22Rv1 (cell line): Measurements from ENCODE around the gene ZNF814.
"Not testable (repeated sequence)": the region's sequence is repeated elsewhere in the genome, so short reads cannot be mapped to it uniquely, and the experiment has no call there.

ENCODE experiments used
- H3K27ac ChIP-seq: fragments of 450-650 bp; 2 replicates; pipeline ENCODE4 v1.5.1; 2017
- CTCF ChIP-seq: fragments of 450-650 bp; IDR thresholded peaks from 2 replicates; pipeline ENCODE4 v1.5.1; 2017; ENCODE audit warnings: mild to moderate bottlenecking
- ZFX ChIP-seq: fragments of 450-650 bp; IDR thresholded peaks from 2 replicates; pipeline ENCODE4 v1.6.1; 2017; ENCODE audit warnings: antibody characterized with exemption, borderline replicate concordance

ZNF814 gene

DNA sequence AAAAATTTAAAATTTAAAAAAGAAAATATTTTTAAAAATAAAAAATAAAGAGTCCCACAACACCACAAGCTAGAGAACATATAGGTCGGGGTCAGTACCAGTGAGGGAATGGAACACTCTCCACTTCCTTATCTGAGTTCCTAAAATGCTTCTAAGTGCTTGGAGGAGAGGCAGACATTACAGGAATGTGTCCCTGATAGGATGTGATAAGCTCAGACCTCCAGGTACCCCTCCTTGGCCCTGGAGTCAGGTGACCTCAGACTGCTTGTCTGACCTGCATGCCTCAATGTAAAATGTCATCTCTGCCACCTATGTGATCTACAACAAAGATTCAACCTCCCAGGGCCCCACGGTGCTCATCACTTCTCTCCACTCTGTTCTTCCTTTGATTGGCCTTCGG is 2.8 kb downstream of the ZNF814 start:
- no peak overlapping the region for H3K27ac ChIP-seq

DNA sequence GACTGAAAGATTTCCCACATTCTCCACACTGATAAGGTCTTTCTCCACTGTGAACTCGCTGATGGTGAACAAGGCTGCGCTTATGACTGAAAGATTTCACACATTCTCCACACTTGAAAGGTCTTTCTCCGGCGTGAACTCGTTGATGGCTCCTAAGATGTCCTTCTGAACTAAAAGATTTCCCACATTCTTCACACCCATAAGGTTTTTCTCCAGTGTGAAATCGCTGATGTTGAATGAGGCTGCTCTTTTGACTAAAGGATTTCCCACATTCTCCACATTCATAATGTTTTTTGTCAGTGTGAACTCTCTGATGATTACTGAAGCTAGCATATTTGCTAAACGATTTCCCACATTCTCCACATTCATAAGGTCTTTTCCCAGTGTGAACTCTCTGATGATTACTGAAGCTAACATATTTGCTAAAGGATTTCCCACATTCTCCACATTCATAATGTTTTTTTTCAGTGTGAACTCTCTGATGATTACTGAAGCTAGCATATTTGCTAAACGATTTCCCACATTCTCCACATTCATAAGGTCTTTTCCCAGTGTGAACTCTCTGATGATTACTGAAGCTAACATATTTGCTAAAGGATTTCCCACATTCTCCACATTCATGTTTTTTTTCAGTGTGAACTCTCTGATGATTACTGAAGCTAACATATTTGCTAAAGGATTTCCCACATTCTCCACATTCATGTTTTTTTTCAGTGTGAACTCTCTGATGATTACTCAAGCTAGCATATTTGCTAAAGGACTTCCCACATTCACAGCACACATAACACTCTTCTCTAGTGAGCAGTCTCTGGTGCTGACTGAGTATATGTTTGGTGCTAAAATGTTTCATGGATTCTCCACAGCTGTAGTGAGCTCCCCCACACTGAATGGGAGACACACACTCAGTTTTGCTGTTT is 14.7 kb downstream of the ZNF814 start:
- H3K27ac ChIP-seq = not testable (repeated sequence)

More for the DNA sequence above, 2.8 kb downstream of the ZNF814 start:
- no peak for TF ChIP-seq CTCF
- TF ChIP-seq ZFX = no peak

DNA sequence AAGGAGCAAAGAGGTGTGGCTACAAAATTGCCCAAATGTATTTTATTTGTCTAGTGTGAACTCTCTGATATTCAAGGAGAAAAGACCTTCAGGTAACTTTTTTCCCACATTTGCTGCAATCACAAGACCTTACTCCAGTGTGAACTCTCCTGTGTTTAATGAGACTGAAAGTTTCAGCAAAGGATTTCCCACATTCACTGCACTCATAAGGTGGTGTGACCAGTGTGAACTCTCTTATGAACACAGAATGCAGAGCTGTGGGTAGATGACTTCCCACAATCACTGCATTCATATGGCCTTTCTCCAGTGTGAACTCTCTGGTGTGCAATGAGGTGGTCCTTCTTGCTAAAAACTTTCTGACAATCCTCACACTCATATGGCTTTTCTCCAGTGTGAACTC is 16.4 kb downstream of the ZNF814 start:
- TF ChIP-seq CTCF (no peak), ZFX (no peak)
- no peak overlapping the region for H3K27ac ChIP-seq

- TF ChIP-seq ZFX (no peak), CTCF (no peak)
- no peak overlapping the region for H3K27ac ChIP-seq
These were observed 18.6 kb downstream of the ZNF814 start for GRCh38 chr19:57870225-57870624.

- not testable (repeated sequence) for H3K27ac ChIP-seq
These were observed 19.2 kb downstream of the ZNF814 start for GRCh38 chr19:57869655-57870054.

DNA sequence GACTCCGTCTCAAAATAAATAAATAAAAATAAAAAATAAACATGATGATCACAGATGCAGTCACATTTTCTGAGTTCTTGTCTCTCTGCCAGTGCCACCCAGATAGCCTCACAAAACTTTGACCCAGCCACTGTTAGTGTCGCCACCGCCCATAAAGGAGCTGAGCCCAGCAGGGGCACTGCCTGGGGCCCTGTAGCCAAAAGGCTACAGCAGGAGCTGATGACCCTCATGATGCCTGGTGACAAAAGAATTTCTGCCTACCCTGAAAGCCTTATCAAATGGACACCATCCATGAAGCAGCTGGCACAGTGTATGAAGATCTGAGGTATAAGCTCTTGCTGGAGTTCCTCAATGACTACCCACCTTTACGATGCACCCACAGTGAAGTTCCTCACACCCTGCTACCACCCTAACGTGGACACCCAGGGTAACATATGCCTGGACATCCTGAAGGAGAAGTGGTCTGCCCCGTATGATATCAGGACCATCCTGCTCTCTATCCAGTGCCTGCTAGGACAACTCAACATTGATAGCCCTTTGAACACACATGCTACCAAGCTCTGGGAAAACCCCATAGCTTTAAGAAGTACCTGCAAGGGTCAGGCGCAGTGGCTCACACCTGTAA is 20.9 kb downstream of the ZNF814 start:
- TF ChIP-seq ZFX (no peak), CTCF (no peak)
- no peak overlapping the region for H3K27ac ChIP-seq

GRCh38 chr19:57862351-57862750 is 26.5 kb downstream of the ZNF814 start:
- H3K27ac ChIP-seq = not testable (repeated sequence)

- H3K27ac ChIP-seq = not testable (repeated sequence)
These were observed 34.7 kb downstream of the ZNF814 start for GRCh38 chr19:57854117-57854516.

DNA sequence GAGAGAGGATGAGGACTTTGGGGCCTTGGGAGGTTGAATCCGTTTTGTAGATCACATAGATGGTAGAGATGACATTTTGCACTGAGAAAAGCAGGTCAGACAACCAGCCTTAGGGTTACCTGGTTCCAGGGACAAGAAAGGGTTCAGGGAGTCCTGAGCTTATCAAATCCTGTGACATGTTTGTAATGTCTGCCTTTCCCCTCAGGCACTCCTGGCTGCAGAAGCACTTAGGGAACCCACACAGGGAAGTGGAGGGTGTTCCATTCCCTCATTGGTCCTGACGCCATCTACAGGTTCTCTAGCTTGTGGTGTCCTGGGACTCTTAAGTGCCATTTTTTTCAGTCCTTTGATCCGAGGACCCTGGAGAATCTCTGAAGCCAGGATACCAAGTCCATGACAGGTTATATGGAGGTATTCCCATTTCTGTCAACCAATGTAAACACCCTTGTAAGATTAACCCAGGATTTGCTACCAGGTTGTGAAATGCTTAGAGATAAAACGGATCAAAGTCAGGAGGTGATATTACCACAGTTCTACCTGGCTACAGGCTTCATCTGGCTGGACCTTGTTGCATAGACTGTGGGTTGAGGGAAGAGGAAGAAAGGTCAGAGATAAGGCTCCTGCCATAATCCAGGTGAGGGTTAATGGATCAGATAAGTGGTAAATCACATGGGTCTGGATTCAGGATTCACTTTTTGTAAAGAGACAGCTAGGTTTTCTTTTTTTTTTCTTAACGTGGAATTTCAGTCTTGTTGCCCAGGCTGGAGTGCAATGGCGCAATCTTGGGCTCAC is 36.8 kb downstream of the ZNF814 start:
- H3K27ac ChIP-seq = not testable (repeated sequence)

GRCh38 chr19:57850553-57851017 is 38.3 kb downstream of the ZNF814 start:
- H3K27ac ChIP-seq = no peak overlapping the region
- TF ChIP-seq CTCF (no peak), ZFX (no peak)

GRCh38 chr19:57849666-57850473 is 39.0 kb downstream of the ZNF814 start, which contains the start of gene ZNF587:
Gene ZNF587, plus strand, starts transcription at chr19:57849859. Its CDS starts 180 bp downstream, at chr19:57850039.
- H3K27ac ChIP-seq = not testable (repeated sequence)

- not testable (repeated sequence) for H3K27ac ChIP-seq
These were observed 39.6 kb downstream of the ZNF814 start for GRCh38 chr19:57849162-57849665.

GRCh38 chr19:57847164-57847563 is 41.7 kb downstream of the ZNF814 start:
- not testable (repeated sequence) for H3K27ac ChIP-seq
